RWPE1 (cell line): ENCODE results near the gene RELL1.
A peak's percentile ranks its signal among the peaks of the same experiment; 100 is the strongest.

Source experiments
- CTCF ChIA-PET: fragments of 350-600 bp; sonication (Branson Sonifier 250); formaldehyde crosslinking; extraction: SDS; loops from one replicate; lab custom pipeline; 2021; lab: Yijun Ruan, JAX
- POLR2A ChIA-PET: fragments of 400-600 bp; formaldehyde crosslinking; extraction: SDS; loops from one replicate; lab custom pipeline; 2020; ENCODE audit warnings: antibody characterized with exemption; ENCODE audit not compliant: low non-redundant PET; lab: Yijun Ruan, JAX
- DNase-seq: peaks from one replicate; pipeline ENCODE4 v3.0.0; 2012; ENCODE audit warnings: low spot score
- H3K27ac ChIP-seq: fragments of 450-650 bp; 2 replicates; pipeline ENCODE4 v1.5.1; 2017
- CTCF ChIP-seq: fragments of 450-650 bp; conservative IDR thresholded peaks from 2 replicates; pipeline ENCODE4 v1.5.1; 2017; ENCODE audit warnings: low read depth, mild to moderate bottlenecking

Gene RELL1

GRCh38 chr4:37697566-37697965, 11.4 kb upstream of the RELL1 start:
- ChIA-PET POLR2A (no interaction called here), CTCF (interaction anchor here (0.7 kb wide), 1 partner anchor 80 kb away, joined by 5 read pairs; no protein-coding TSS in a partner anchor)
- TF ChIP-seq CTCF = no peak
- H3K27ac ChIP-seq = no peak overlapping the region
- no peak for DNase-seq

DNA sequence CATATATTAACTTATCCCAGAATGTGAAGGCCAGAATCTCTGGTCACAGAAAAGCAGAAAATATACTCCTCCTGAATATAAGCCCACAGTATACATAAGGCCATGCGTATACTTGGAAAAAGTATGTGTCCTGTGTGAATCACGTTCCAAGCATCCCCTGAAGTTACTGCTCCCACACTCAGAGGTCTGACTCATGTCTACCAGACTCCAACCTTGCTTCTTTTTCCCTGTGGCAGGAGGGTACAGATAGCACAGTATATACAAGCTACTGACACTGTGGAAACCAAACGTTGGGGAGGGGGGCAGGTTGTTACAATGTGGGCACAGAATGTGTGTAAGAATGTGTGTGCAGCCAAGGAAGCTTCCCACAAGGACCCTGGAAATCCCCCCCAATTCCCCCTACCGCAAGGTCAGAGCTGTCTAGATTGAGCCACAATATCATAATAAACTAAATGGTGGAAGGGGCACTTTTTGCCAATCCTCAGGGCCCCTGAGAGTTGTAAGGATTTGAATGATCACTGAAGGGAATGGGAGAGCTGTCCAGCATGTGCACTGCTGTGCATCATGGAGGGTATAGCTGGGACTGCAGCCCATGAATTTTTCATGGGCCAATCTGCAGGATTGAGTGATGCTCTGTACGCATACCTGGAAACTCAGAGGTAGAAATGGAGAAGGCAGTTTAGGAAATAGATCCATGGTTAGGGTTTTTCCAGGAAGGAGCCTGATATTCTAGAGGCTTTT, 7.4 kb upstream of the RELL1 start:
- TF ChIP-seq CTCF = no peak
- ChIA-PET POLR2A (no interaction called here), CTCF (interaction anchor here (0.6 to 1.1 kb wide), 2 partner anchors 81 to 108 kb away, joined by 3 read pairs; no protein-coding TSS in a partner anchor)
- H3K27ac ChIP-seq = peak overlapping the region; percentile 47; the same call in 1 of the 2 replicates
- DNase-seq = peak; percentile 81

GRCh38 chr4:37693030-37693429, 6.9 kb upstream of the RELL1 start:
- no peak for DNase-seq
- H3K27ac ChIP-seq = no peak overlapping the region

DNA sequence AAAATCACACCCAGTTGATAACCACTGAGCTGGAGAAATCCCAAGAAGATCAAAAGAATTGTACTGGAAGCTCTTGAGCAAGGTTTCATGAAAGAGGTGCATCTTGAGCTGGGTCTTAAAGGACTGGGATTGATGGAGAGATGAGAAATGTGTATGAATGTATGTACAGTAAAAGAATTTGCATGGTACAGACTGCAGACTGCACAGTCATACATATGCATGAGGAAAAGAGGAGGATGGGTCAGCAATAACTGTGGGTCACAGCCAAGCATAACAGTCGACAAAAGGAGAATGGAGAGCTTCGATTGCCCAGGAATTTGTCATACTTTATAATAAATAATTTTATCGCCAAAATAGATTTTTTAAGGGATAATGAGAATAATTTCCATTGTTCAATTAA, 4.8 kb upstream of the RELL1 start:
- ChIA-PET CTCF (no interaction called here), POLR2A (interaction anchor here (0.7 kb wide), 1 partner anchor 91 kb away, joined by 3 read pairs; no protein-coding TSS in a partner anchor)
- TF ChIP-seq CTCF = no peak
- DNase-seq = no peak
- H3K27ac ChIP-seq = no peak overlapping the region

More at GRCh38 chr4:37693030-37693429, 6.9 kb upstream of the RELL1 start:
- TF ChIP-seq CTCF = no peak
- CTCF ChIA-PET = interaction anchor here (0.6 kb wide), 1 partner anchor 80 kb away, joined by 3 read pairs; no protein-coding TSS in a partner anchor
- POLR2A ChIA-PET = no interaction called here

DNA sequence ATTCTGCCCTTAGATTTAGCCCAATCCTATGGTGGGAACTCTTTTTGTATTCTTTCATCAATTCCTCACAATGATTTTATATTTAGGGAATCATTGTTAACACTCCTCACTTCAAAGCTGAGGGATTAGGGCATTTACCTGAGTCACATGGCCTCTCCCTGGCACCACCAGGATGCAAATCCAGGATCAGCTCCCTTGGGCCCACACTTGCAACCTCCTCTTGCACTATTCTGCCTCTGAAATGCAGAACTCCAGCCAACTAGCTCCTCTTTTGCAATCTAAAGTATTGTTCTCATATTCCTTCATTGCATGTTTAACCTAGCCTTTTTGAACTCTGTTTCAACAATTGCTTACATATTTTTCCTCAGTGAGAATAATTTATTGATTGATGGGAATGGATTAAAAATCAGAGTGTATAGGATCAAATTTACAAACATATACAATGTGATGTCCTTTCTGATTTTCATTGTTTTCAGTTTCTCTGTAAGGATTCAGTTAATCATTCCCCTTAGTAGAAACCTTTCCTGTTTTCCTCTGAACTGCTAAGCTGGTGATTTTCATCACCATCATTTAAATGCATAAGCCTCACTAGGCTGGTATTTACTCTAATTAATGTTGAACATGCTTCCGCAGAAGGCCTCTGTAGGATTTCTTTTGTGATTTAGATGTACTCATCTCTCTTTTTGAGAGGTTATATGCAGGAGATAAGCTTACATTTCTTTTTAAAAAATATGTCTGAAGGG, 3.3 kb upstream of the RELL1 start:
- H3K27ac ChIP-seq = no peak overlapping the region
- no peak for TF ChIP-seq CTCF
- POLR2A ChIA-PET = no interaction called here
- no peak for DNase-seq
- CTCF ChIA-PET = no interaction called here

DNA sequence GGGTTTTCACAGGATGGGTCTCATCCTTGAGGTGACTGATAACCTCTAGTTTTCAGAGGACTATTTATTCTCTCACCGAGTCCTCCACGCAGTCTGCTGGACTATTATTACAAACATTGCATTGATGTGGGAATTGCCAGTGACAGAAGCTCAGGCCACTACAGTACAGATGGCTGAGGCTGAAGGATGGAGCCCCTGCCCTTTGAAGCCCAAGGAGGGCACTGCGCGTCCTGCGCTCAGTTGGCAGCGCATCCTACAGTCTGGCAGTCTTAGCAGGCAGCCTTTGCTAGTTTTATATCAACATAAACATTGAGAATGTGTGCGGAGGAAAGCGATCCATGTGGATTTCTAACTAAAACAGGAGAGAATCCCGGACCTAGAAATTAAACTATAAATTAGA, 1.5 kb upstream of the RELL1 start:
- POLR2A ChIA-PET = no interaction called here
- TF ChIP-seq CTCF = no peak

More for the DNA sequence above, 1.5 kb upstream of the RELL1 start:
- H3K27ac ChIP-seq = peak overlapping the region; percentile 95
- DNase-seq = no peak
- CTCF ChIA-PET = interaction anchor here (0.6 kb wide), 1 partner anchor 234 kb away, joined by 5 read pairs; no protein-coding TSS in a partner anchor
